DLD1 (cell line): Measurements from ENCODE around the gene PATL1.
"Not testable (repeated sequence)": the region's sequence is repeated elsewhere in the genome, so short reads cannot be mapped to it uniquely, and the experiment has no call there.

Experiments
- in situ Hi-C: cut with HindIII; loops from 2 replicates; pipeline ENCODE4 v1.10.0; 2017; ENCODE audit warnings: low sequenced_read_pairs

The PATL1 gene, protein sequence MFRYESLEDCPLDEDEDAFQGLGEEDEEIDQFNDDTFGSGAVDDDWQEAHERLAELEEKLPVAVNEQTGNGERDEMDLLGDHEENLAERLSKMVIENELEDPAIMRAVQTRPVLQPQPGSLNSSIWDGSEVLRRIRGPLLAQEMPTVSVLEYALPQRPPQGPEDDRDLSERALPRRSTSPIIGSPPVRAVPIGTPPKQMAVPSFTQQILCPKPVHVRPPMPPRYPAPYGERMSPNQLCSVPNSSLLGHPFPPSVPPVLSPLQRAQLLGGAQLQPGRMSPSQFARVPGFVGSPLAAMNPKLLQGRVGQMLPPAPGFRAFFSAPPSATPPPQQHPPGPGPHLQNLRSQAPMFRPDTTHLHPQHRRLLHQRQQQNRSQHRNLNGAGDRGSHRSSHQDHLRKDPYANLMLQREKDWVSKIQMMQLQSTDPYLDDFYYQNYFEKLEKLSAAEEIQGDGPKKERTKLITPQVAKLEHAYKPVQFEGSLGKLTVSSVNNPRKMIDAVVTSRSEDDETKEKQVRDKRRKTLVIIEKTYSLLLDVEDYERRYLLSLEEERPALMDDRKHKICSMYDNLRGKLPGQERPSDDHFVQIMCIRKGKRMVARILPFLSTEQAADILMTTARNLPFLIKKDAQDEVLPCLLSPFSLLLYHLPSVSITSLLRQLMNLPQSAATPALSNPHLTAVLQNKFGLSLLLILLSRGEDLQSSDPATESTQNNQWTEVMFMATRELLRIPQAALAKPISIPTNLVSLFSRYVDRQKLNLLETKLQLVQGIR

GRCh38 chr11:59668950-59669610 lies at the start of gene PATL1:
Gene PATL1, minus strand, starts transcription at chr11:59669037. Its CDS starts 142 bp downstream, at chr11:59668895.
- in situ Hi-C loops: no loop called here

DNA sequence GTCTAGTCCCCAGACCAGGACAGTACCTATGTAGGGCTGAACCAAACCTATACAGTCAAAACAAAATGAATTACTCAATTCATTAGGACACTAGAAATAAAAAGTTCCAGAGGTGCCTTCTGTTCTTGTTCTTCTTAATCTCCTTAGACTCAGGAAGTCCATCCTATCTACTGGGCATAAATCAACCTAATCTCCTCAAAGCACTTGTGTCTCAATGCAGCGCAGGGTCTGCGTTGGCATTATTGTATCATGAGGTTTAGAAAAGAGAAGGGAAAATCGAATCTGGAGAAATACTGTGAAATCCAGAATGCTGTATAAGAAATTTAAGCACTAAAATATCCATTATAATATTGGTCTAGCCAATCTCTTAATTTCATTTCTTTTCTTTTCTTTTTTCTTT lies 47.2 kb upstream of the PATL1 start:
- in situ Hi-C loops: no loop called here

DNA sequence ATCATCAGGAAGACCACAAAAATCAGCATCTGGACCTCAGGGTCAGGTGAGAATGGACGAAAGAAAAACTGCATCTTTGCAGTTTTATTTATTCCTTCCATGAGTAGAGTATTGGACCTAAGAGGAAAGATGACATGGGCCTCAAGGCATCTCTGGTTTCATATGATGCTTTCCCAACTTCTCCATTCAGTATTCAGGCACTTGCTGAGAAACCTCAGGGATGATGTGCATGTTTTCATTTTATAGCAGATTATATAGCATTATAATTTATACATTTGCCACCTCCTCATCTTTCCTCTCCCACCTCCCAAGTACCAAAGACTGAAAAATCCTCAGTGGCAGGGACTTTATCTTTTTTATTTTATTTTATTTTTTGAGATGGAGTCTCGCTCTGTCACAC lies 44.9 kb upstream of the PATL1 start, which contains the start of gene OR10V1:
Gene OR10V1, minus strand, starts transcription at position 101 of the 400 bp plus-strand sequence. Its CDS starts 0 bp downstream, at position 101.
- in situ Hi-C loops: no loop called here

DNA sequence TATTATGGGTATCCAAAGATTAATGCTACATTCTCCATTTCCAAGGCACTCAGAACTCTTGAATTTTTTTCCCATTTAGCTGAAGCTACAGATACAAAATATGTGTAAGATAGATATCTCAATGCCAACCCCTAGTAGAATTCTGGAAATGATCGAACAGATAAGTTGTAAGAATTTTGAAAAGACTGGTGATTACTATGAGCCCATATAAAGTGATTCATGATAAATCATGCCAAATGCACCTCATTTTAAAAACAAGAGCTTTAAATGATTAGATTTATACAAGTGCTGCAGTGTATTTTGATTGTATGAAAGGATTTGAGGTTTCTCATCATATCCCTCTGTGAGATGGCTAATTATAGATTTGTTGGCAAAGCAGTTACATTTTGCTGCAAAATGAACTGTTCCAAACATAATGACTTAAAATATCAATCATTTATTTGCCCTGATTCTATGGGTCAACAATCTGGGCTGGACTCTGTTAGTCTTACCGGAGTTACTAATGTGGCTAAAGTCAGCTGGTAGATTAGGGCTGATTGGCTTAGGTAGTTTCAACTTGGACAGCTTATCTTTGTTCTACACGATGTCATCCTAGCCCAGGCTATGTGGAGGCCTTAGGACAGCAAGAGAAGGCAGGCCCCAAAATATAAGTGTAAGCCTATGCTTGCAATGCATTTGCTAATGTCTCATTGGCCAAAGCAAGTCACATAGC lies 41.5 kb upstream of the PATL1 start:
- in situ Hi-C loops: no loop called here

DNA sequence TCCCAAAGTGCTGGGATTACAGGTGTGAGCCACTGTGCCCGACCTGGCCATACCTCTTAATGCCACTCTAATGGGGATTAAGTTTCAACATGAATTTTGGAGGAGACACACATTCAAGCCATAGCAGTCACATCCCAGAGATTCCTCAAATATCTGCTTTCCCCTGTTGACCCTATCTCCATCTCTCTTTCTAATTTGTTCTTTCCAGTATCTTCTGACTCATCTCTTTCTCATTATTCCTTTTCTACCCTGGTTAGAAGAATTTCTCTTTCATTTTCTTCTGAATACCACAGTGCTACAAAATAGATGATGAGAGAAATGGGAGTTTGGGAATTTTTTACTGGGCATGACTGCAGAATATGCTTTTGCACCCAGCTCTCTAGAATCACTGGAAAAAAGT lies 39.7 kb upstream of the PATL1 start:
- in situ Hi-C loops: no loop called here

- in situ Hi-C loops: no loop called here
These were observed 38.5 kb upstream of the PATL1 start for GRCh38 chr11:59707371-59707770.

DNA sequence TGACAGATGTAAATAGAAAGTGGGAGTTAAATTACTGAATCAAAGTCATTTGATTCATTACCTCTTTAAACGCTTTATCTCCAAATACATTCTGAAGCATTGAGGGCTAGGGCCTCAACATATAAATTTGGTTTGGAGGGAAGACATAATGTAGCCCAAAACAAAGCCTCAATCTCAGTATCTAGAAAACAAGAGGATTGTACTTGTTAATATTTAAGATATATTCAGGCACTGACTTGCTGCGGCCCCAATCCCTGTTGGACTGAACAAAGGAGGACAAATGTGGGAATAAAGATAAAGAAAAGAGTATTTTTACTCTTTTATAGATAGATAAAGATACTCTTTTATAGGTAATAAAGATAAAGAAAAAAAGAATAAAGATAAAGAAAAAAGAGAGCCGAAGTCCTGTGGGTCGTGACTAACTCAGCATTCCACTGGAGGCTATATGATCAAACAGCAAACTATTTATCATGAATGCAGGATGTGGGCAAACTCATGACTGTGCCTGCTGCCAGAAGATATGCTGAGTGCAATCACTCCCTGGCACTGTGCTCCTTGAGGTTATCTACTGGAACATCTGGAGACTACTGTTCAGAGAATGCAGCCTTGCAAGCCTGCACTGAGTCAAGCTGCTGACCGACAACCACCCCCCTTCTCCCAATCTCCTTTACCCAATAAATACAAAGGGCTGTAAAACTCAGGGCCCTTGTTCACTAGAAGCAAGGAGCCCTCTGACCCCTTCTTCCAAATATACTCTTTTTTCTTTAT lies 37.9 kb upstream of the PATL1 start:
- in situ Hi-C loops: no loop called here

- in situ Hi-C loops: no loop called here
These were observed 36.5 kb upstream of the PATL1 start for GRCh38 chr11:59705294-59705693.

DNA sequence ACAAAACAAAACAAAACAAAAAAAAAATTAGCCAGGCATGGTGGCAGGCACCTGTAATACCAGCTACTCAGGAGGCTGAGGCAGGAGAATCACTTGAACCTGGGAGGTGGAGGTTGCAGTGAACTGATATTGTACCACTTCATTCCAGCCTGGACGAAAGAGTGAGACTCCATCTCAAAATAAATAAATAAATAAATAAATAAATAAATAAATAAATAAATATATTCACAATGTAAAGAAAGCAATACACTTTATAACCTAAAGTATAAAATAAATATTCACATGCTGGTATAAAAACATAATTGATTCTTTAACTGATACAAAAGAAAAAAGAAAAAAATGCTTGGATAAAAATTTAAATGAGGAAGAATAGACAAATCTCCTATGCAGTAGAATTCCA lies 34.7 kb upstream of the PATL1 start:
- in situ Hi-C loops: not testable (repeated sequence)

- in situ Hi-C loops: not testable (repeated sequence)
These were observed 31.3 kb upstream of the PATL1 start for GRCh38 chr11:59700157-59700556.

GRCh38 chr11:59698506-59698905 lies 29.7 kb upstream of the PATL1 start:
- in situ Hi-C loops: no loop called here

GRCh38 chr11:59692915-59693314 lies 24.1 kb upstream of the PATL1 start:
- in situ Hi-C loops: no loop called here

DNA sequence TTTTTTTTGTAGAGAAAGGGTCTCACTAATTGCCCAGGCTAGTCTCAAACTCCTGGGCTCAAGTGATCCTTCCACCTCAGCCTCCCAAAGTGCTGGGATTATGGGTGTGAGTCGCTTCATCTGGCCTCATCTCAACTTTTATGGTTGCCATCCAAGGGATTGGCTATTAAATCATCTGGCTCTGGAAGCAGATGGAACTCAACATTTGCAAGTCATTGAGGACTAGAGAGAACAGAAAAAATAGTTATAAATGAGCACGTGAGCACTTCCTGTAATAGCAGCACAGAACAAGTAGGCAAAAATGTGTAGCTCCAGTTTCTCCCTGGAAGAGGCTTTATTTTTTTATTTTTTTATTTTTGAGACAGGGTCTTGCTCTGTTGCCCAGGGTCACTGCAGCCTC lies 22.3 kb upstream of the PATL1 start:
- in situ Hi-C loops: no loop called here

DNA sequence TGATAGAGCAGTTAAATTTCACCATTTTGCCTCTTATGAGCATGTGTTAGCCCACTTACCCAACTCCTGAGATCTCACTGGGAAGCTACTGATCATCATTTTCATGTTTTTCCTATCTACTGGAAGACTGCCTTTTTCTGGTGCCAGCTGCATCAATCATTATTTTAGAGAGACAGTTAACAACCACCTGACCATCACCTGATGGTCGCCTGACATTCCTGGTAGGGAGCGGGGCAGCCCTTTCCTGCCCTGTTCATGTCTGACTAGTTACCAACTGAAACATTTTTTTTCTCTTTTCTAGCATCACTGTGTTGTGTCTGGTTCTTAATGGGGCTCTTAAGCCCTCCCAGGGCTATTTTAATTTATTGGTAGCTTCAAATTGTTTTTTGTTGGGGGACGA lies 20.2 kb upstream of the PATL1 start:
- in situ Hi-C loops: loop anchor here (5.0 kb wide), 1 partner anchor 92 kb away; no protein-coding TSS in a partner anchor

- in situ Hi-C loops: not testable (repeated sequence)
These were observed 12.5 kb upstream of the PATL1 start for GRCh38 chr11:59681260-59681725.

DNA sequence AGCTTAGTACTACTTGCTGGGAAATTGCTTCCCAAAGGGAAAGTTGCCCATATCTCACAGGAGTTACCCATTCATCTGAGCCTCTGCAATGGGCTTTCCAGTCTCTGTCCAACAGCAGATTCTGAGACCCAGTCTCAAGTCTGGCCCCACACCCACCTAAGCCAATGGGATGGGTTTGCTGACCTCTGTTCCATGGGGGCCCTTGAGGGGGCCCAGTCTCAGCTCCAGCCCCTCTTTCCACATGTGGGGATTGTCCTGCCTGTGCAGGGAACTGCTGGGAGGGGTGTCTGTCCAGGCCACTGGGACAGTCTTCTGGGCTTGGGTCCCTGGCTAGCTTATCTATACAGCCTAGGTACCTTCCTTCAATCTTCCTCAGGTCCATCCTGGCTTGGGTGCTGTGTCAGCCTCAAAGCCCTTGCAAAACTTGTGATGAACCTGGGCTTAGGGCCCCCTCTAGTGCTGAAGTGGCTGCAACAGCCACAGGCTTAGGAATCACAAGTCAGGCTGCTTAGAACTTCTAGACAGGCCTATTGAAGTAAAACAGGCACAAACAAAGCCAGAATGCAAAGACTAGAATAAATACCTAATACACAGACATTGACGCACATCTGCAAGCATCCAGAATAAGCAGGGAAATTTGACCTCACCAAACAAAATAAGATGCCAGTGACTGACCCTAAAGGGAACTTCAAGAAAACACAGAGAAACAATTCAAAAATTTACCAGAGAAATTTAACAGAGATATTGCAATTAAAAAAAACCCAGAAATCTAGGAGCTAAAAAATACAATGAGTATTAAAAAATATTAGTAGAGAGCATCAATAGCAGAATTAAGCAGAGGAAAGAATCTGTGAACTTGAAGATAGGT lies 11.7 kb upstream of the PATL1 start:
- in situ Hi-C loops: no loop called here

DNA sequence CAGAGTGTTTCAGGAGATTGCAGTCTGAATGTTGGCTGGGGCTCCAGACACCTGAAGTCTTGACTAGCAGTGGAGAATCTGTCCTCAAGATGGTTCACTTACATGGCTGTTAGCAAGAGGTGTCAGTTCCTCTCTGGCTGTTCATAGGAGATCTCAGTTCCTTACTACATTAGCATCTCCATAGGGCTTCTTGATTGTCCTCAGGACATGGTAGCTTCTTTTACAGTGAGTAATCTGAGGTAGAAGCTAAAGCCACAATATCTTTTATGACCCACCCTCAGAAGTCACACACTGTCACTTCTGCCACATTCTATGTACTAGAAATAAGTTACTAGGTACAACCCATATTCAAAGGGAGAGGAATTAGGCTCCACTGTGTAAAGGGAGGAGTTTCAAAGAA lies 10.5 kb upstream of the PATL1 start:
- in situ Hi-C loops: no loop called here

GRCh38 chr11:59678813-59679165 lies 10.0 kb upstream of the PATL1 start:
- in situ Hi-C loops: no loop called here
